Measurements from ENCODE around the gene CD72. TPM values are rescaled to one million over a fixed set of nuclear protein-coding genes. Genes with fewer than 3 reads are reported as not detected.

The CD72 gene, protein sequence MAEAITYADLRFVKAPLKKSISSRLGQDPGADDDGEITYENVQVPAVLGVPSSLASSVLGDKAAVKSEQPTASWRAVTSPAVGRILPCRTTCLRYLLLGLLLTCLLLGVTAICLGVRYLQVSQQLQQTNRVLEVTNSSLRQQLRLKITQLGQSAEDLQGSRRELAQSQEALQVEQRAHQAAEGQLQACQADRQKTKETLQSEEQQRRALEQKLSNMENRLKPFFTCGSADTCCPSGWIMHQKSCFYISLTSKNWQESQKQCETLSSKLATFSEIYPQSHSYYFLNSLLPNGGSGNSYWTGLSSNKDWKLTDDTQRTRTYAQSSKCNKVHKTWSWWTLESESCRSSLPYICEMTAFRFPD
- 0.93 TPM for total RNA-seq

DNA sequence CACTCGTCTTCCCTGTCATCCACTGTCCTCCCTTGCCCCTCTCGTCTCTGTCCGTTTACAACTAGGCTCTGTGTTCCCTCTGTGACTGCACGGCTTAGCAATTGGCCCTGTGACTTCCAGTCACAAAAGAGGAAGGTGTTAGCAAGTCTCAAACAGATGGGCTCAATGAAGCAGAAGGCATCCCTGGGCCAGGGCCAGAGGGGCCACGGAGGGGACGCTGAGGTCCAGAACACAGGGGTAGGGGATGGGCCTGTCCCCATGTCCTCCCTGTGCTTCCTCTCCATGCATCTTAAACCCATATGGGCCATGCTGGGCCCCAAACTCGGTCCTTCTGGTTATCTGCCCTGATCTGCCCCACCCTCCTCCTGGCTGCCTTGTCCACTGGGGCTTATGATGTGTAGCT, at the start of gene CD72:
Gene CD72, minus strand, starts transcription at position 89 of the 403 bp plus-strand sequence. CDS start 110 bp downstream, outside the sequence.
- DNase-seq (ENCODE audit: low spot score) (no peak), ATAC-seq (peak; percentile 33)

DNA sequence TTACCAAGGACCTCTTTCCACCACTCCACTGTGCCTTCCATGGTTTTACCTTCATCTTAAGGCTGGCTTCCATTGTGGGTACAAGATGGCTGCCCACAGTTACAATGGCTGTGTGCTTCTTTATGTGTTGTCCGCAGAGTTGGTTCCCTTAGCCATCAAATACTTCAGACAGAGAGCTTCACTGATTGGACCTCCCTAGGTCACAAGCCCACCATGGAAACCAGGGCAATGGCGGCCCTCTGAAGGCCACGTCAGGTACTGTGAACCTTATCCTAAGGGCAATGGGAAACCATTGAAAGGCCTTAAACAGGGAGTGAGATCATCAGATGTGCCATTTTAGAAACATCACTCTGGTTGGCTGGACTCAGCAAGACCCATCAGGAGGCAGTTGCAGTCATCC, 49.7 kb upstream of the CD72 start:
- no peak for ATAC-seq
- DNase-seq (ENCODE audit: low spot score), result no peak

- ATAC-seq, result no peak
- no peak for DNase-seq (ENCODE audit: low spot score)
Measured at GRCh38 chr9:35666549-35666948, 48.3 kb upstream of the CD72 start.

DNA sequence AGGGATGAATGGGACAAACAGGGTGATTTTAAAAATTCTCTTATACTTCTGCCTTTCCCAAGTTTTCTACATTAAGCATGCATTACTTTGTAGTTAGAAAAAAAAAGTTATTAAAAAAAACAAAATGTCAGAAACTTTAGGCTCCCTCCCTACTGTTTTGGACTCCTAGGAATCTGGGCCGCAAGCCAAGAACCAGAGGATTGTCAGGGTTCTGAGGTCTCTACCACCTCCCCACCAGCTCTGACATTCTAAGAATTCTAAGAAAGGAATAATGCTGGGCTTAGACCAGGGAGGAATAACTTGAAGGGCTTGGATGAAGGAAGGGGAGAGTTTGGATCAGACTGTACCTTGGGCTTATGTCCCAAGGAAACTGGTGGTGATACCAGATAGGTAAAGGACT, 47.8 kb upstream of the CD72 start:
- ATAC-seq (no peak), DNase-seq (ENCODE audit: low spot score) (no peak)

DNA sequence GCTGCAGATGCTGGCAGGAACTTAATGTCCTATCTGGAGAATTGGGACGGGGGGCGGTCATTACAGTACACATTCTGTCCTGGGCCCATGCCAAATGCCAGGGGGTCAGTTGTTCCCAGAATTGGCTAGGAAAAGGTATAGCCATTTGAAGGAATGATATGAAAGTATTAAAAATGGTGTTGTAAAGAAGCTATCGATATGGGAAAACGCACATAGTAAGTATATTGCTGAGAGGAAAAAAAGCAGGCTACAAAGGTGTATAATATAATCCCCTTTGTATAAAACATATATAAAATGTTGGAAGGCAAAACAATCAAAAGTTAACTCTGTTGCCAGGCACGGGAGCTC, 47.2 kb upstream of the CD72 start:
- no peak for DNase-seq (ENCODE audit: low spot score)
- no peak for ATAC-seq

DNA sequence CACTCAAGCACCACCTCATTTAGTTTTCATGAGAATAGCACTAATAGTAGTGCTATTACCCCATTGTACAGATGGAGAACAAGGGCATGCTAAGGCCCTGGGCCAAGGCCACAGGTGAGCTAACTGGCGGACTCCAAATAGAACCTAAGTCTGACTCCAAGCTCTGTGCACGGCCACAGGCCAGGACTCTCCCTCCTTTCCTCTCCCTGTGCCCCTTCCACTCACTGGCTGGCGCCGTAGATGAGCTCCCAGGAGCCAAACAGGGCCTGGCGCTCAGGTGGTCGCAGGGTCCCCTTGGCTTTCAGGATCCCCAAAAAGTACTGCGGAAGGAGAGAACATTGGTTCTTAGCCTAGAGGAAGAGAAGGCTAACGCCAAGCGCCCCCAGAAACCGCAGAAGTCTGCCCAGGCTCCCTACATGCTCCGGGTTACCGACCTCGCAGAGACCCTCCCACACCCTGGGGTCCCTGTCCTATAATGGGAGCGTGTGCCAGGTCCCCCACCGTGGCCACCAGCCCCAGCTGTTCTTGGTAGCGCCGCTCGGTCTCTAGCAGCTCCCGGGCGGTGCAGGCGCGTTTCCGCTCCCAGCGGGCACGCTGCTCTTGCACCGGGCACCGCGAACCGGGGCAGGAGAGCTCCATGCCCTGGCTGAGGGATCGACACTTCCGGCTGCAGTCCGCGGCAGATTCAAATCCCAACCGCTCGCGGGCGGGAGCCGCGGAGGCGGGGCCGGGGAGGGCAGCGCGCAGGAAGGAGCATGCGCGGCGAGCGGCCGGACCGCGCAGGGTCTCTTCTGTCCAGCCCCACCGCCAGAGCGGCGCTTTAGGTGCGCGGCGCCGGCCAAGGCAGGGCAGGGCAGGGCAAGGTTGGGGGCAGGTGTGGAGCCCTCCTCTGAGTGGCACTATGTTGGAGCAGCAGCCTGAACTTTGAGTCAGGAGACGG, 46.6 kb upstream of the CD72 start, which contains the start of gene ARHGEF39:
Gene ARHGEF39, minus strand, starts transcription at position 665 of the 940 bp plus-strand sequence. Its CDS starts 26 bp downstream, at position 639.
- peak; percentile 88 for ATAC-seq

GRCh38 chr9:35662437-35662836, 44.2 kb upstream of the CD72 start:
- no peak for ATAC-seq
- no peak for DNase-seq (ENCODE audit: low spot score)

More for the DNA sequence above, 46.6 kb upstream of the CD72 start, which contains the start of gene ARHGEF39:
- peak; percentile 87 for DNase-seq (ENCODE audit: low spot score)

DNA sequence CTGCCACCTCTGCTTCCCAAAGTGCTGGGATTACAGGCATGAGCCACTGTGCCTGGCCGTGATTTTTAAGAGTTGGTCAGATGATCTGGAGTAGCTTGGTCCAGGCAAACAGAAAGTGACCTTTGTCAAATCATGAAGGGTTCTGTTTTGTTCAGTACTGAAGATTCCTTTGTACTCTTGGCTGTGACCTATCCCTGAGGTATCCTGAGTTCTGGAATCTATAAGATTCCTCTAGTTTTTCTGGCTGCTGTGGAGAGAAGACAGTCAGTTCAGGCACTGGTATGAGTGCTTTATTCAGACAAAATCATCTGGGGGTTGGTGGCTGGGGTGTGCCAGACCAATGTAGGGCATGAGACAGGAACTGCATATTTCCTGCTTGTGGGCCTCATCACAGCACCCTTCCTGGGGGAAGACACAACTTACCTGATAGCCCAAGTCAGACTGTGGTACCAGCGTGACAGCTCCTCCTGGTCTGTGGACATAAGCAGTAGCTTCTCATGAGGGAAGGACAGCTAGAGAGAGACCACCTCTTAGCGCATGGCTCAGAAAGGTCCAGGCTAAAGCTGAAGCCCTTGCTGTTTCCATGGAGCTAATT, 43.6 kb upstream of the CD72 start:
- no peak for DNase-seq (ENCODE audit: low spot score)
- ATAC-seq, result no peak

DNA sequence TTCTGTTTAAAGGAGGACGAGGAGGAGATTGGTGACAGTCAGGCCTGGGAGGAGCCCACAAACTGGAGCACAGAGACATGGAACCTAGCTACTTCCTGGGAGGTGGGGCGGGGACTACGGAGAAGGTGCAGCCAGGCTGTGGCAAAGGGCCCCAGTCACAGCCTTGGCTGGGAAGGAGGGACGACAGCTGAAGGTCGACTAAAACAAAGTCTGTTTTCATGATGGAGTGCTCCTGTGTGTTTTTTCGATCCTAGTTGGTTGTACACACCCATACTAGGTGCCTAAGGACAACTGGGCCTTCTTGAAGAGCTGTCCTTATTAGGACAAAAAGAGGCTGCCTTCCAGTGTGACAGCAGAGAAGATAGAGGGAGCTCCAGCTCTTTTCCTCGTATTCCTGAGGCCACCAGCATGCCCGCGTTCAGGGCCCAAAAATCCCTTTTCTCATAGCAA, 42.8 kb upstream of the CD72 start:
- no peak for ATAC-seq

GRCh38 chr9:35659340-35659739, 41.1 kb upstream of the CD72 start:
- no peak for ATAC-seq

More for the DNA sequence above, 42.8 kb upstream of the CD72 start:
- no peak for DNase-seq (ENCODE audit: low spot score)

DNA sequence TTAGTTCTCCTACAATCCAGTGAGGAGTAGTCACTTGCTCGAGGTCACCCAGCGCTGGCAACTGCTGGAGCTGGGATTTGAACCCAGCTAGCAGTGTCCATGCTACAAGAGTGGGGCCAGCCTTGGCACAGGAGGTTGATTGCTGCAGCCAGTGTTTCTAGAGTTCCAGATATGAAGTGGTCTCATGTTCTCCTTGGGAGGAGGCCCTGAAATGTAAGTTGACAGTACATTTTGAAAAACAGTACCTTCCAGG, 40.7 kb upstream of the CD72 start:
- DNase-seq (ENCODE audit: low spot score) (peak; percentile 53), ATAC-seq (peak; percentile 9)

More at GRCh38 chr9:35659340-35659739, 41.1 kb upstream of the CD72 start:
- DNase-seq (ENCODE audit: low spot score), result no peak

DNA sequence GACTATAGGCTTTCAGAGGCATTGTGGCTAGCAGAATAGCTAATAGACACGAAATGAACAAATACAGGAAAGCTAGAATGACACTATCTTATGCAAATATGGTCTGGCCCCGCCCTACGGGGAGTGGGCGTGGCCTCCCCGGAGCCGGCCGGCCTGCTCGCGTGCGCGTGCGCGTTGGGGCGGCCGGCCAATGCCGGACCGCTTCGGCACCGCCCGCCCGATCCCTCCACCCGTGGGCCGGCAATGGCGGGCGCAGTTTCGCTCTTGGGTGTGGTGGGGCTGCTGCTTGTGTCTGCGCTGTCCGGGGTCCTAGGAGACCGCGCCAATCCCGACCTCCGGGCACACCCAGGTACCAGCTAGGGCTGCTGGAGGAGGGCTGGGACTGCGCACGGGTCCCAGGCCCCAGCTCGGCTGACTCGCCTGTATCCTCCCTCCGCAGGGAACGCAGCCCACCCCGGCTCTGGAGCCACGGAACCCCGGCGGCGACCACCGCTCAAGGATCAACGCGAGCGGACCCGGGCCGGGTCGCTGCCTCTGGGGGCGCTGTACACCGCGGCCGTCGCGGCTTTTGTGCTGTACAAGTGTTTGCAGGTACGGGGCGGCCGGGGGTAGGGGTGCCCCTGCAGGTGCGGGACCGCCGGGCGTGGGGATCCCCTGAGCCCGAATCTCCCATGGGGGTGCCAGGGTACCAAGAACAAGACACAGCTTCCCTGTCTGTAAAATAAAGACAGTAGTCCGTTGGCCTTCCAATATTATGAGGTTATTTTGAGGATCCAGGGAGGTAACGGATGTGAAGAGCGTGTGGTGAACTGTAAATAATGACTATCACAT, 40.1 kb upstream of the CD72 start, which contains the start of gene CCDC107:
Gene CCDC107, plus strand, starts transcription at position 156 of the 831 bp plus-strand sequence. Its CDS starts 88 bp downstream, at position 244.
- DNase-seq (ENCODE audit: low spot score) (peak; percentile 89), ATAC-seq (peak; percentile 85)

DNA sequence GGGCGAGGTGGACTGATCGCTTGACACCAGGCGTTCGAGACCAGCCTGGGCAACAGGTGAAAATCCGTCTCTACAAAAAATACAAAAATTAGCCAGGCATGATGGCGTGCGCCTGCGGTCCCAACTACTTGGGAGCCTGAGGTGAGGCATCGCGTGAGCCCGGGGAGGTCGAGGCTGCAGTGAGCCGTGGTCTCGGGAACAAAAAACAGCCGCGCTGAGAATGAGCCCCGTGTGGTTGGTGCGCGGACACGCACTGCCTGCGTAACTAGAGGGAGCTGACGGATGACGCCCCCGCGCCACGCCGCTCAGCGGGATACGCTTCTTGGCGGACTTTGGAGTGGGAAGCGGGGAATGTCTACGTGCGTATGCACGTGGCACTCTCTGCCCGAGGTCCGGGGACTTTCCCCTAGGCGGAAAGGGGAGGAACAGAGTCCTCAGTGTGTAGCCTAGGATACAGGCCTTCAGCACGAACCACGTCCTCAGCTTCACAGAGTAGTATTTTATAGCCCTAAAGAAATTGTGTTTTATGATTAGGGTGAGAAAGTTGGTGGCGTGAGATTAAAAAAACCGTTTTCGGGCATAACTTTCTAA, 39.4 kb upstream of the CD72 start, which contains the start of gene RMRP:
Gene RMRP, minus strand, starts transcription at position 474 of the 591 bp plus-strand sequence.
- peak; percentile 99 for DNase-seq (ENCODE audit: low spot score)
- ATAC-seq, result peak; percentile 86

GRCh38 chr9:35656831-35657545, 38.8 kb upstream of the CD72 start:
- peak; percentile 5 for ATAC-seq
- DNase-seq (ENCODE audit: low spot score), result no peak

DNA sequence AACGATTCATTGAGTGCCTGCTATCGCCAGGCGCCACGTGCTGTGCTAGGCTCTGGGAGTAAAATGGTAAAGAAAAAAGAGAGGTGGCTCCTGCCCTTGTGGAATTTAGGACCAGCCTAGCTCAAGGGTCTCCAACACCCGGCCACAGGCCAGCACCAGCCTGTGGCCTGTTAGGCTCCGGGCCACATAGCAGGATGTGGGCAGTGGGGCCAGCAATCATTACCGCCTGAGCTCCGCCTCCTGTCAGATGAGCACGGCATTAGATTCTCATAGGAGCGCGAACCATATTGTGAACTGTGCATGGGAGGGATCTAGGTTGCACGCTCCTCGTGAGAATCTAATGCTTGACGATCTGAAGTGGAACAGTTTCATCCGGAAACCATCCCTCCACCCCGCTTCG, 38.1 kb upstream of the CD72 start:
- DNase-seq (ENCODE audit: low spot score), result no peak
- no peak for ATAC-seq

GRCh38 chr9:35653611-35654010, 35.4 kb upstream of the CD72 start:
- DNase-seq (ENCODE audit: low spot score), result no peak
- ATAC-seq, result no peak

DNA sequence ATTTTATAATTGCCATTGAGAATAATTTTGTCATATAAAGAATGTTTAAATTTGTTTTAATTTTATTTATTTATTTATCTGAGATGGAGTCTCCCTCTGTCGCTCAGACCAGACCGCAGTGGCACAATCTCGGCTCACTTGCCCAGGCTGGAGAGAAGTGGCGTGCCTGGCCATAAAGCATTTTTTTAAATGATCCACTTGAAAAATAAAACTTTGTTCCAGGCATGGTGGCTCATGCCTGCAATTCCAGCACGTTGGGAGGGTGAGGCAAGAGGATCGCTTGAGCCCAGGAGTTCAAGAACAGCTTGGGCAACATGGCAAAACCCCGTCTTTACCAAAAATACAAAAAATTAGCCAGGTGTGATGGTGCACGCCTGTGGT, 34.6 kb upstream of the CD72 start:
- DNase-seq (ENCODE audit: low spot score) (no peak), ATAC-seq (no peak)

GRCh38 chr9:35651956-35652828, 34.0 kb upstream of the CD72 start:
- DNase-seq (ENCODE audit: low spot score), result no peak
- peak; percentile 7 for ATAC-seq

Measured in left lobe of liver (tissue), 2 donors.